ENCODE measurements around the gene CRYBB2.
"Not testable (repeated sequence)": the region's sequence is repeated elsewhere in the genome, so short reads cannot be mapped to it uniquely, and the experiment has no call there.

The CRYBB2 gene

GRCh38 chr22:25232301-25232700, 12.9 kb downstream of the CRYBB2 start:
- H3K9me3 Mint-ChIP-seq, result no peaks in the 10 kb centered on the region
- TF ChIP-seq, protein P1, sequence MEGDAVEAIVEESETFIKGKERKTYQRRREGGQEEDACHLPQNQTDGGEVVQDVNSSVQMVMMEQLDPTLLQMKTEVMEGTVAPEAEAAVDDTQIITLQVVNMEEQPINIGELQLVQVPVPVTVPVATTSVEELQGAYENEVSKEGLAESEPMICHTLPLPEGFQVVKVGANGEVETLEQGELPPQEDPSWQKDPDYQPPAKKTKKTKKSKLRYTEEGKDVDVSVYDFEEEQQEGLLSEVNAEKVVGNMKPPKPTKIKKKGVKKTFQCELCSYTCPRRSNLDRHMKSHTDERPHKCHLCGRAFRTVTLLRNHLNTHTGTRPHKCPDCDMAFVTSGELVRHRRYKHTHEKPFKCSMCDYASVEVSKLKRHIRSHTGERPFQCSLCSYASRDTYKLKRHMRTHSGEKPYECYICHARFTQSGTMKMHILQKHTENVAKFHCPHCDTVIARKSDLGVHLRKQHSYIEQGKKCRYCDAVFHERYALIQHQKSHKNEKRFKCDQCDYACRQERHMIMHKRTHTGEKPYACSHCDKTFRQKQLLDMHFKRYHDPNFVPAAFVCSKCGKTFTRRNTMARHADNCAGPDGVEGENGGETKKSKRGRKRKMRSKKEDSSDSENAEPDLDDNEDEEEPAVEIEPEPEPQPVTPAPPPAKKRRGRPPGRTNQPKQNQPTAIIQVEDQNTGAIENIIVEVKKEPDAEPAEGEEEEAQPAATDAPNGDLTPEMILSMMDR (IDR thresholded peaks at IDR 0.05; ENCODE audit: unreplicated experiment in 3 of 3), result no peak
- H3K4me1 Mint-ChIP-seq, result no peaks in the 10 kb centered on the region
- H3K4me3 Mint-ChIP-seq, result no peak overlapping the region
- H3K36me3 Mint-ChIP-seq (ENCODE audit: low read depth), result no peaks in the 10 kb centered on the region
- H3K27ac Mint-ChIP-seq, result no peak overlapping the region
- peaks cover 36% of the 10 kb centered on the region for H3K27me3 Mint-ChIP-seq (ENCODE audit: low read depth)

DNA sequence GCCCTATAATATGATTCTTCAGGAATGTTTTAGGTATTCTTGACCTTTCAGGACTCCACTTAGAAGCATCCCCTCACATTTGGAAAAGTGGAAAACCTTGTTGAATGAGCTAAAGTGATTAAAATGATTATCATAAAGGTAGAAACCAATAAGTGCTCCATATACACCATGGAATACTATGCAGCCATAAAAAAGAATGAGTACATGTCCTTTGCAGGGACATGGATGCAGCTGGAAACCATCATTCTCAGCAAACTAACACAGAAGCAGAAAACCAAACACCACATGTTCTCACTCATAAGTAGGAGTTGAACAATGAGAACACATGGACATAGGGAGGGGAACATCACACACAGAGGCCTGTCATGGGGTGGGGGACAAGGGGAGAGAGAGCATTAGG, 14.3 kb downstream of the CRYBB2 start:
- H3K9me3 Mint-ChIP-seq; H3K27ac Mint-ChIP-seq; H3K4me1 Mint-ChIP-seq; H3K4me3 Mint-ChIP-seq; H3K36me3 Mint-ChIP-seq (ENCODE audit: low read depth): not testable (repeated sequence)
- peaks cover 39% of the 10 kb centered on the region for H3K27me3 Mint-ChIP-seq (ENCODE audit: low read depth)

- Mint-ChIP-seq H3K27ac (peak overlapping the region in 1 of 3 experiments; percentile 26), H3K4me3 (peak overlapping the region; percentile 4 to 59 (median 42)), H3K4me1 (no peaks in the 10 kb centered on the region), H3K36me3 (ENCODE audit: low read depth) (no peaks in the 10 kb centered on the region), H3K9me3 (no peaks in the 10 kb centered on the region), H3K27me3 (ENCODE audit: low read depth) (peaks cover 35% of the 10 kb centered on the region)
- TF ChIP-seq, protein P1 (IDR thresholded peaks at IDR 0.05; ENCODE audit: unreplicated experiment in 3 of 3), result peak; percentile 77 to 80 (median 77)
These were observed 16.3 kb downstream of the CRYBB2 start for GRCh38 chr22:25235547-25236290.

DNA sequence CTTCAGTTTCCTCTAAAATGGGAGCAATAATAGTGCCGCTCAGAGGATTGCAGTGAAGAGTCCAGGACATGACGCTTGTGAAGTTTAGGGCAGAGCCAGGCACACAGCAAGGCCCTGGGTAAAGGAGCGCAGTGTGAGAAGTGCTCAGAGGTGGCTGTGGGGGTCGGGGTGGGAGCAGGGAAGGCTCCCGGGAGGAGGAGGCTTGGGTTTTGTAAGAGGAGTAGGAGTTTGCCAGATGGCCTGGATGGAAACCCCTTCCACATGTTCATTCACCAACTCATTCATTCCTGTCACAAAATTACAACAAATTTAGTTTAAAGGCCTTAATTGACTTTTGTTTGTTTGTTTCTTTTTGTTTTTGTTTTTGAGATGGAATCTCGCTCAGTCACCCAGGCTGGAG, 17.0 kb downstream of the CRYBB2 start:
- Mint-ChIP-seq H3K27me3 (ENCODE audit: low read depth) (peaks cover 35% of the 10 kb centered on the region), H3K4me1 (no peaks in the 10 kb centered on the region), H3K9me3 (no peaks in the 10 kb centered on the region), H3K27ac (no peak overlapping the region), H3K36me3 (ENCODE audit: low read depth) (no peaks in the 10 kb centered on the region), H3K4me3 (peak overlapping the region in 2 of 3 experiments; percentile 12 to 59)
- TF ChIP-seq, protein P1 (IDR thresholded peaks at IDR 0.05; ENCODE audit: unreplicated experiment in 3 of 3), result no peak

DNA sequence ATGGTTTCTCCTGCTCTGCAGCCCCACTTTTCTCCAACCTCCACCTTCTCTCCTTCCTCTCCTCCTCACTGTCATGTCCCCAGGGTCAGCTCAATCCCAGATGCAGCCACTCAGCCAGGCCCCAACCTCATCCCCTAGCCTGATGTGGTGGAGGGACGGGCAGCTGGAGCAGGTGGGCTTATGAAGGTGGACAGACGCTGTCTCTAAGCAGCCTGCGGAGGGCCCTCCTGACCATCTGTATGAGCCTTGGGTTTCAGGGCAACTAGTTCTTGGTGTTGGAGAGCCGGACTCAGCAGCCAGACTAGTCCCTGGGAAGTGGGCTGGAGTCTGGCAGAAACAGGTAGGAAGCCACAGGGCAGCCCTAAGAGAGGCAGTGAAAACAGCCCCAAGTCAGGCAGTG, 18.1 kb downstream of the CRYBB2 start:
- Mint-ChIP-seq H3K4me3 (no peak overlapping the region), H3K27me3 (ENCODE audit: low read depth) (peaks cover 27% of the 10 kb centered on the region), H3K9me3 (no peaks in the 10 kb centered on the region), H3K36me3 (ENCODE audit: low read depth) (no peaks in the 10 kb centered on the region), H3K4me1 (no peaks in the 10 kb centered on the region), H3K27ac (no peak overlapping the region)
- TF ChIP-seq, protein P1 (IDR thresholded peaks at IDR 0.05; ENCODE audit: unreplicated experiment in 3 of 3), result no peak

GRCh38 chr22:25238058-25238457, 18.6 kb downstream of the CRYBB2 start:
- not testable (repeated sequence) for H3K9me3 Mint-ChIP-seq, H3K4me1 Mint-ChIP-seq

DNA sequence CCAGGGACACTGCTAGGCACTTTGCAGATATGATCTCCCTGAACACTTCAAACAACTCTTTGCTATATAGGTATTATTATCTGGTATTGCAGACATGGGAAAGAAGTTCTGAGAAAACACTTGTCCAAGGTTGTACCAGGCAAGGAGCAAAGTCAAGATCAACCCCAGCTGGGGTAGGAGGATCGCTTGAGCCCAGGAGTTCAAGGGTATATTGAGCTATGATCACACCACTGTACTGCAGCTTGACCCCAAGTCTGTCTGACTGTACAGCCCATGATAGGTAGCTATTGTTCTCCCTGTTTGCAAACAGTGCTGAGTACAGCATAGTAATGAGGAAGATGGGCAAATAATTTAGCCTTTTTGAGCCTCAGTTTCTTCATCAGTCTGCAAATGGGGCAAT, 35.7 kb downstream of the CRYBB2 start:
- not testable (repeated sequence) for H3K9me3 Mint-ChIP-seq; H3K4me1 Mint-ChIP-seq; H3K4me3 Mint-ChIP-seq; H3K27ac Mint-ChIP-seq; H3K36me3 Mint-ChIP-seq (ENCODE audit: low read depth)
- H3K27me3 Mint-ChIP-seq (ENCODE audit: low read depth), result peaks cover 13% of the 10 kb centered on the region

More at GRCh38 chr22:25238058-25238457, 18.6 kb downstream of the CRYBB2 start:
- peaks cover 21% of the 10 kb centered on the region for H3K27me3 Mint-ChIP-seq (ENCODE audit: low read depth)
- H3K27ac Mint-ChIP-seq; H3K4me3 Mint-ChIP-seq; H3K36me3 Mint-ChIP-seq (ENCODE audit: low read depth): not testable (repeated sequence)

DNA sequence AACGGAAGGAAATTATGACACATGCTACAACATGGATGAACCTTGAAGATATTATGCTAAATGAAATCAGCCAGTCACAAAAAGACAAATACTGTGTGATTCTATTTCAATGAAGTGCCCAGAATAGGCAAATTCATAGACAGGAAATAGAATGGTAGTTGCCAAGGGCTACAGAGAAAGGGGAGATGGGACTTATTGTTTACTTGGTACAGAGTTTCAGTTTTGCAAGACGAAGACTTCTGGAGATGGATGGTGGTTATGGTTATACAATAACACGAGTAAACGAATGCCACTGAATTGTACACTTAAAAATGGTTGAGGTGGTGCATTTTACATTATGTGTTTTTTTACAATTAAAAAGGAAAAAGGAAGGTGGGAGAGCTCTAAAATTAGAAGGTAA, 48.1 kb downstream of the CRYBB2 start:
- Mint-ChIP-seq H3K27me3 (ENCODE audit: low read depth) (peaks cover 30% of the 10 kb centered on the region), H3K9me3 (peaks cover 10% of the 10 kb centered on the region)
- H3K4me1 Mint-ChIP-seq; H3K4me3 Mint-ChIP-seq; H3K27ac Mint-ChIP-seq; H3K36me3 Mint-ChIP-seq (ENCODE audit: low read depth): not testable (repeated sequence)

DNA sequence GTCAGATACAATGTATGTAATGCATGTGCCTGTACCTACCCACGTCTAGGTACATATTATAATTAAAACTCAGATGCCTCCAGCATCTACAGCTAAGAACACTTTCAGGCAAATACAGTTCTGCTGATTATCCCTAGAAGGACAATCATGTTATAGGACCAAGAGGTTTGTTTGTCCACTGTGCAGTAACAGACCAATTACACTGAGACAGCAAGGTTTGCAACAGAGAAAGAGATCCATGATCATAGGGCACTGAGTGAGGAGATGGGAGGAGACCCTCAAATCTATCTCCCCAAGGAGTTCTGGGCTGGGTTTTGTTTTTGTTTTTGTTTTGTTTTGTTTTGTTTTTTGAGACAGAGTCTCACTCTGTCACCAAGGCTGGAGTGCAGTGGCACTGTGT, 49.5 kb downstream of the CRYBB2 start:
- not testable (repeated sequence) for H3K36me3 Mint-ChIP-seq (ENCODE audit: low read depth); H3K4me1 Mint-ChIP-seq; H3K27ac Mint-ChIP-seq; H3K4me3 Mint-ChIP-seq
- peaks cover 16% of the 10 kb centered on the region for H3K9me3 Mint-ChIP-seq
- peaks cover 31% of the 10 kb centered on the region for H3K27me3 Mint-ChIP-seq (ENCODE audit: low read depth)

- peaks cover 17% of the 10 kb centered on the region for H3K9me3 Mint-ChIP-seq
- peaks cover 36% of the 10 kb centered on the region for H3K27me3 Mint-ChIP-seq (ENCODE audit: low read depth)
- not testable (repeated sequence) for H3K4me1 Mint-ChIP-seq; H3K4me3 Mint-ChIP-seq; H3K36me3 Mint-ChIP-seq (ENCODE audit: low read depth)
- peak overlapping the region in 1 of 3 experiments; percentile 43 for H3K27ac Mint-ChIP-seq
These were observed 50.6 kb downstream of the CRYBB2 start for GRCh38 chr22:25270061-25270460.

GRCh38 chr22:25273231-25273630, 53.8 kb downstream of the CRYBB2 start:
- peaks cover 47% of the 10 kb centered on the region for H3K27me3 Mint-ChIP-seq (ENCODE audit: low read depth)
- H3K9me3 Mint-ChIP-seq, result peaks cover 15% of the 10 kb centered on the region
- not testable (repeated sequence) for H3K36me3 Mint-ChIP-seq (ENCODE audit: low read depth); H3K4me1 Mint-ChIP-seq; H3K27ac Mint-ChIP-seq; H3K4me3 Mint-ChIP-seq

All from nephron (organoid).